Right lobe of liver (tissue), 4 donors: Measurements from ENCODE around the gene CPLX1.

Source experiments
- CTCF ChIP-seq, 4 donors: fragments of 200-600 bp in 3 of 4; fragments of 450-650 bp in 1 of 4; IDR thresholded peaks; one replicate each; pipeline versions ENCODE4 v1.5.1 to v1.8.0; 2016 to 2022; ENCODE audit warnings: antibody characterized with exemption in 4 of 4, mild to moderate bottlenecking in 2 of 4
- POLR2A ChIP-seq: fragments of 450-650 bp; IDR thresholded peaks from one replicate; pipeline ENCODE4 v1.6.1; 2017; ENCODE audit warnings: antibody characterized with exemption, mild to moderate bottlenecking
- donor health status: DM: no; HTN: no; CAD: no.
- donor health status: DM: no; HTN: no; CAD: no.
- donor health status: DM: no; HTN: yes; CAD: no.

- TF ChIP-seq CTCF (IDR thresholded peaks at IDR 0.05) (no peak), POLR2A (no peak)
Measured at GRCh38 chr4:773214-773613, 52.7 kb downstream of the CPLX1 start.
